ENCODE data around the gene CACNA1H. TPM values are rescaled to one million over a fixed set of nuclear protein-coding genes. Genes with fewer than 3 reads are reported as not detected.

CACNA1H gene
- total RNA-seq, 1 donor from 2014 or later, result 0.02 TPM

DNA sequence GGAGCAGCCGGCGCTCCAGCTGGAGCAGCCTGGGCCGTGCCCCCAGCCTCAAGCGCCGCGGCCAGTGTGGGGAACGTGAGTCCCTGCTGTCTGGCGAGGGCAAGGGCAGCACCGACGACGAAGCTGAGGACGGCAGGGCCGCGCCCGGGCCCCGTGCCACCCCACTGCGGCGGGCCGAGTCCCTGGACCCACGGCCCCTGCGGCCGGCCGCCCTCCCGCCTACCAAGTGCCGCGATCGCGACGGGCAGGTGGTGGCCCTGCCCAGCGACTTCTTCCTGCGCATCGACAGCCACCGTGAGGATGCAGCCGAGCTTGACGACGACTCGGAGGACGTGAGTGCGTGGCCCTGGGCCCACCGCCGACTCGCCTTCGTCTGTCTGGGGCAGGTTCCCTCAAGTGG, 56.2 kb downstream of the CACNA1H start:
- TF ChIP-seq, protein P1, sequence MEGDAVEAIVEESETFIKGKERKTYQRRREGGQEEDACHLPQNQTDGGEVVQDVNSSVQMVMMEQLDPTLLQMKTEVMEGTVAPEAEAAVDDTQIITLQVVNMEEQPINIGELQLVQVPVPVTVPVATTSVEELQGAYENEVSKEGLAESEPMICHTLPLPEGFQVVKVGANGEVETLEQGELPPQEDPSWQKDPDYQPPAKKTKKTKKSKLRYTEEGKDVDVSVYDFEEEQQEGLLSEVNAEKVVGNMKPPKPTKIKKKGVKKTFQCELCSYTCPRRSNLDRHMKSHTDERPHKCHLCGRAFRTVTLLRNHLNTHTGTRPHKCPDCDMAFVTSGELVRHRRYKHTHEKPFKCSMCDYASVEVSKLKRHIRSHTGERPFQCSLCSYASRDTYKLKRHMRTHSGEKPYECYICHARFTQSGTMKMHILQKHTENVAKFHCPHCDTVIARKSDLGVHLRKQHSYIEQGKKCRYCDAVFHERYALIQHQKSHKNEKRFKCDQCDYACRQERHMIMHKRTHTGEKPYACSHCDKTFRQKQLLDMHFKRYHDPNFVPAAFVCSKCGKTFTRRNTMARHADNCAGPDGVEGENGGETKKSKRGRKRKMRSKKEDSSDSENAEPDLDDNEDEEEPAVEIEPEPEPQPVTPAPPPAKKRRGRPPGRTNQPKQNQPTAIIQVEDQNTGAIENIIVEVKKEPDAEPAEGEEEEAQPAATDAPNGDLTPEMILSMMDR (IDR thresholded peaks at IDR 0.05), result no peak
- CTCF ChIA-PET, result no interaction called here
- Mint-ChIP-seq H3K4me1 (no peaks in the 10 kb centered on the region), H3K27me3 (no peaks in the 10 kb centered on the region), H3K4me3 (no peak overlapping the region), H3K36me3 (ENCODE audit: low read depth) (no peaks in the 10 kb centered on the region), H3K27ac (no peak overlapping the region), H3K9me3 (no peaks in the 10 kb centered on the region)
- intact Hi-C loops (cut with micrococcal nuclease), result no loop called here
- POLR2A ChIA-PET, result no interaction called here
- no peak for ATAC-seq (ENCODE audit: low read depth)
- no peak for DNase-seq

DNA sequence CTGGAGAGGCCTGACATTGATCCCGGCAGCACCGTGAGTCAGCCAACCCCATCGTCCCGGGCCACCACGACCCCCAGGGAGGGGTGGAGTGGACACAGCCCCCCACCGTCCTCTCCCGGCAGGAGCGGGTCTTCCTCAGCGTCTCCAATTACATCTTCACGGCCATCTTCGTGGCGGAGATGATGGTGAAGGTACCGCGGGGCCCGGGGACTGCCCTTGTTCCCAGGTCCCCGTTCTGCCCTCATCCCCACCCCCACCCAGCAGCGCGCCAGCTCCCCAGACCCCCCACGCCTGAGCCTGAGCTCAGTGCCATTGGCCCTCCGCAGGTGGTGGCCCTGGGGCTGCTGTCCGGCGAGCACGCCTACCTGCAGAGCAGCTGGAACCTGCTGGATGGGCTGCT, 57.6 kb downstream of the CACNA1H start:
- intact Hi-C loops (cut with micrococcal nuclease), result no loop called here
- H3K27me3 Mint-ChIP-seq, result no peaks in the 10 kb centered on the region
- ChIA-PET CTCF (no interaction called here), POLR2A (no interaction called here)
- no peak overlapping the region for H3K27ac Mint-ChIP-seq
- no peak for DNase-seq
- no peaks in the 10 kb centered on the region for H3K36me3 Mint-ChIP-seq (ENCODE audit: low read depth)
- no peaks in the 10 kb centered on the region for H3K9me3 Mint-ChIP-seq
- ATAC-seq (ENCODE audit: low read depth), result no peak
- H3K4me1 Mint-ChIP-seq, result no peaks in the 10 kb centered on the region
- TF ChIP-seq, protein P1 (IDR thresholded peaks at IDR 0.05), result no peak
- no peak overlapping the region for H3K4me3 Mint-ChIP-seq

DNA sequence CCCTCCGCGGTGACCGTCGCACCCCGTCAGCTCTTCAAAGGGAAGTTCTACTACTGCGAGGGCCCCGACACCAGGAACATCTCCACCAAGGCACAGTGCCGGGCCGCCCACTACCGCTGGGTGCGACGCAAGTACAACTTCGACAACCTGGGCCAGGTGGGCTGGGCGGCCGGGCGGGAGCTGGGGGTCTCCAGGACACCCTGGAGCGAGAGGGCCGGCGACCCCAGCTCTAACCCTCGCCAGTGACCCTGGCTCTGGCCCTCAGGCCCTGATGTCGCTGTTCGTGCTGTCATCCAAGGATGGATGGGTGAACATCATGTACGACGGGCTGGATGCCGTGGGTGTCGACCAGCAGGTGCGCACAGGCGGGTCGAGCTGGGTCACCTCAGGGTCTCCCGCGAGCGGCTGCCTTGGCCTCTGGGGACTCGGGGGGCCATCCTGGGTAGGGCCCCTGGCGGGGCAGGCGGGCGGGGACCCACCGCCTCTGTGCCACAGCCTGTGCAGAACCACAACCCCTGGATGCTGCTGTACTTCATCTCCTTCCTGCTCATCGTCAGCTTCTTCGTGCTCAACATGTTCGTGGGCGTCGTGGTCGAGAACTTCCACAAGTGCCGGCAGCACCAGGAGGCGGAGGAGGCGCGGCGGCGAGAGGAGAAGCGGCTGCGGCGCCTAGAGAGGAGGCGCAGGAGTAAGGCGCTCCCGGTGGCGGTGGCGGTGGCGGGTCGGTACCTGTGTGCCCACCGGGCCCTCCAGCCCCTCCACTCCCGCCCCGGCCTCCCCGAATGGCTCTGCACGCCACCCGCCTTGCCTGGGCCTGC, 58.8 kb downstream of the CACNA1H start:
- DNase-seq (no peak), ATAC-seq (ENCODE audit: low read depth) (no peak)
- TF ChIP-seq, protein P1 (IDR thresholded peaks at IDR 0.05), result no peak
- no peak overlapping the region for H3K27ac Mint-ChIP-seq
- no peaks in the 10 kb centered on the region for H3K27me3 Mint-ChIP-seq
- no peaks in the 10 kb centered on the region for H3K4me1 Mint-ChIP-seq
- H3K36me3 Mint-ChIP-seq (ENCODE audit: low read depth), result no peaks in the 10 kb centered on the region
- ChIA-PET CTCF (no interaction called here), POLR2A (no interaction called here)
- intact Hi-C loops (cut with micrococcal nuclease), result no loop called here
- H3K4me3 Mint-ChIP-seq, result no peak overlapping the region
- no peaks in the 10 kb centered on the region for H3K9me3 Mint-ChIP-seq

DNA sequence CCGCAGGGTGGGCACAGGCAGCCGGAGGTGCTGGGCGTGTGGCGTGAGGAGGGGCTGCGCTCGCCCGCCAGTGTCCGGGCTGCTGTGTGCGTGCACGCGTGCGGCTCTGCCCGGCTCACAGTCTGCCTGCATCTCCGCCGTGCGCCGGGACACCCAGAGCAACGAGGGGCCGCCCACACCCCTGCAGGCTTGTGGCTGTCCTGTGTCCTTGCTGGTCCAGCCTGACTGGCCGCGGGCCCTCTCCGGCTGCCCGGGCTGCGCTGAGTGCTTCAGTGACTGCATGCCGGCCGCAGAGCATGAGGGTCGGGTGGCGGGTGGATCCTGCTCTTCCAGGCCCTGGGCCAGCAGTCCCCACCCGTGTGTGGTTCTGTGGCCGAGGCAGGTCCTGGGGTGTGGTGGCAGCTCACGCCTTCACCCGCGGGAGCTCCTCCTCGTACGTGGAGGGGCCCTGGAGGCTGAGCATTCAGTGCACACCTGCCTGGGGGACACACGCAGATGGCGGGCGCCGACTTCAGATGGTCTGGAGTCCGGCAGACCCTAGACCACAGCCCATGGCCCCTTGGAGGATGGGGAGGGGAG, 59.8 kb downstream of the CACNA1H start:
- intact Hi-C loops (cut with micrococcal nuclease), result no loop called here
- no peaks in the 10 kb centered on the region for H3K27me3 Mint-ChIP-seq
- no peaks in the 10 kb centered on the region for H3K36me3 Mint-ChIP-seq (ENCODE audit: low read depth)
- no peak overlapping the region for H3K4me3 Mint-ChIP-seq
- POLR2A ChIA-PET, result no interaction called here
- DNase-seq, result no peak
- no peak for ATAC-seq (ENCODE audit: low read depth)
- H3K4me1 Mint-ChIP-seq, result no peaks in the 10 kb centered on the region
- TF ChIP-seq, protein P1 (IDR thresholded peaks at IDR 0.05), result no peak
- H3K9me3 Mint-ChIP-seq, result no peaks in the 10 kb centered on the region
- no peak overlapping the region for H3K27ac Mint-ChIP-seq
- CTCF ChIA-PET, result no interaction called here

DNA sequence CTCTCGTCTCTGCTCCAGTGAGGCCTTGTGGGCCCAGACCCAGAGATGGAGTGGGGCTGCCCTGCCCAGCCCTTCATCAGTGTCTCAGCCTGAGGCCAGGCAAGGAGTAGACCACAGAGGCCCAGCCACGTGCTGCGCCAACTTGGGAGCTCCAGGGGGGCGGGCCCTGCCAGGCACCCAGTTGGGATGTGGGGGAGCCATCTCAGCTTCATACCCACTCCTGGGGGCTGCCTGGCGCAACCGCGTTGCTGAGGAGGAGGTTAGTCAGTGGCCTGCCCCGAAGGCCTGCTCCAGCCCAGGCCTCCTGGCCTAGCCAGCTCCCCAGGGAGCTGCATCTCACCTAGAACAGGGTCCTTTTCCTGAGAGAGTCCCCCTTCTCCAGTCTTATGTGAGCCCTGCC, 60.3 kb downstream of the CACNA1H start:
- H3K4me3 Mint-ChIP-seq, result no peak overlapping the region
- ChIA-PET POLR2A (no interaction called here), CTCF (no interaction called here)
- peaks cover 1% of the 10 kb centered on the region for H3K27me3 Mint-ChIP-seq
- no peak for ATAC-seq (ENCODE audit: low read depth)
- H3K36me3 Mint-ChIP-seq (ENCODE audit: low read depth), result no peaks in the 10 kb centered on the region
- intact Hi-C loops (cut with micrococcal nuclease), result no loop called here
- no peak for DNase-seq
- no peaks in the 10 kb centered on the region for H3K4me1 Mint-ChIP-seq
- TF ChIP-seq, protein P1 (IDR thresholded peaks at IDR 0.05), result no peak
- H3K27ac Mint-ChIP-seq, result no peak overlapping the region
- H3K9me3 Mint-ChIP-seq, result no peaks in the 10 kb centered on the region
